ENCODE results near the gene EYS. TPM values are rescaled to one million over a fixed set of nuclear protein-coding genes. Genes with fewer than 3 reads are reported as not detected.

The EYS gene
- total RNA-seq, 1 donor from 2014 or later = 0.06 TPM

GRCh38 chr6:65126667-65127066, 580.4 kb downstream of the EYS start:
- H3K4me3 ChIP-seq (ENCODE audit: low read depth, low read length) = no peak overlapping the region
- no peak for TF ChIP-seq CTCF (conservative IDR thresholded peaks at IDR 0.05; ENCODE audit: low read depth, low read length)
- no peak for DNase-seq (ENCODE audit: low read depth)

DNA sequence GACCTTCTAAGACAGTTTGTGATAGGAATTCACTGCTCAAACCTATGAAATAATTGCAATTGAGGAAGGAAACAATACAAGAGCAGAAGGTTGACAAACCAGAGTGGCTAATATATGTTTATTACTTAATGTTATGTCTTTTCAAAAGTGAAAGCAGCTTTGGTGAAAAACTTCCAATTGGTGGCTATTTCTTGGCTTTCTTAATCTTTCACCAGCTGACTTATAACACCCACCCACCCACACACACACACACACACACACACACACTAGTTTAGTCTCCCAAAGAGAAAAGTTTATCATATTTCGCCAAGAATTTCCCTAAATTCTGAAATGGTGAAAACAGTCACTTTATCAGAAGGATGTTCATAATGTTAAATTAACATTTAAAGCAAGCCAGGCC, 583.5 kb downstream of the EYS start:
- no peak for DNase-seq (ENCODE audit: low read depth)
- no peak for TF ChIP-seq CTCF (conservative IDR thresholded peaks at IDR 0.05; ENCODE audit: low read depth, low read length)

DNA sequence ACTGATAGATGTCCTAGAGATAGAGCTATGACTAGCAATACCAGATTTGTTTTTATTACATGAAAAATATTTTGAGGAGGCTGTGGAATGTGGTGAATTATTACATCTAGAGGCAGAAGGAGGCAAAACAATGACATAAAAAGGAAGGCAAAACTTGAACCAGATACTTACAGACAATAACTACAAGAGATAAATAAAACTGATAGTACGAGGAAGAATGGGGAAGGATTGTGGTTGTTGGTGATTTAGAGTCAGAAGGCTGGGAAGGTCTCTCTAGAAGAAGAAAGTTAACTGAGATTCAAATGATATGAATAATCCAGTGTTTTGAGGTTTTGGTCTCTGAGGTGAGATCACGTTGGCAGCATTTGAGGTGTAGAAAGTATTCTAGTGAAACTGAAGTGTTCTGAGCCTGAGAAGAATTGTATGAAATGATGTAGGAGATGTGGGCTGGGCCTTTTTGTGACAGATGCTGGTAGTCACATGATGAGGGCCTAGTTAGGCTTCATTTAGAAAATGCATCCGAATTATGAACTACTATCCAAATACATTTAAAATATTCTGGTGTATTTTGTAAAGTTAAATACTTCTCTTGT, 589.1 kb downstream of the EYS start:
- no peak overlapping the region for H3K4me3 ChIP-seq (ENCODE audit: low read depth, low read length)
- no peak for DNase-seq (ENCODE audit: low read depth)
- TF ChIP-seq CTCF (conservative IDR thresholded peaks at IDR 0.05; ENCODE audit: low read depth, low read length) = no peak

More for the DNA sequence above, 583.5 kb downstream of the EYS start:
- H3K4me3 ChIP-seq (ENCODE audit: low read depth, low read length) = no peak overlapping the region

- no peak for TF ChIP-seq CTCF (conservative IDR thresholded peaks at IDR 0.05; ENCODE audit: low read depth, low read length)
- DNase-seq (ENCODE audit: low read depth) = no peak
- no peak overlapping the region for H3K4me3 ChIP-seq (ENCODE audit: low read depth, low read length)
These were observed 590.7 kb downstream of the EYS start for GRCh38 chr6:65116326-65116725.

- TF ChIP-seq CTCF (conservative IDR thresholded peaks at IDR 0.05; ENCODE audit: low read depth, low read length) = no peak
- no peak overlapping the region for H3K4me3 ChIP-seq (ENCODE audit: low read depth, low read length)
- DNase-seq (ENCODE audit: low read depth) = no peak
These were observed 593.4 kb downstream of the EYS start for GRCh38 chr6:65113581-65113980.

DNA sequence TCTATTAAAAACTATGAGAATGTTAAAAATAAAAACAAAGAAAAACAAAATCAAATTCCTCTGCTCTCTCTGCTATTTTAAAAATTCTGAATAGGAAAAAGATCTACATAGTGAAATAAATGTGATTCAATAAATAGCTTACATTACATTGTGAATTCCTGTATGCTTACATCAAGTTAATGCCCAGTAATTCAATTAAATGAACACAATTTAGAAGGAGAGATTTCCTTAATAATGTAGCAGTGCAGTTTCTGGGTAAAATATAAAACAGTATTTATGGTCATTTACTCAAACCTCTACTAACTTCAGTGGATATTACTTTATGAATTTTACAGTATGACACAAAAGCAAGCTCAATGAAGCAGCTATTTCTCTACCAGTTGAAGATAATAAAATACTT, 594.6 kb downstream of the EYS start:
- TF ChIP-seq CTCF (conservative IDR thresholded peaks at IDR 0.05; ENCODE audit: low read depth, low read length) = no peak
- no peak for DNase-seq (ENCODE audit: low read depth)
- H3K4me3 ChIP-seq (ENCODE audit: low read depth, low read length) = no peak overlapping the region

- no peak for TF ChIP-seq CTCF (conservative IDR thresholded peaks at IDR 0.05; ENCODE audit: low read depth, low read length)
- peak; percentile 18 for DNase-seq (ENCODE audit: low read depth)
- H3K4me3 ChIP-seq (ENCODE audit: low read depth, low read length) = no peak overlapping the region
These were observed 597.0 kb downstream of the EYS start for GRCh38 chr6:65110031-65110430.

Data from epithelial cell of proximal tubule (primary cell).